Transverse colon (tissue), 4 donors: ENCODE data around the gene NKAIN2. TPM values are rescaled to one million over a fixed set of nuclear protein-coding genes. Genes with fewer than 3 reads are reported as not detected.

Source experiments
- DNase-seq: peaks from one replicate; pipeline ENCODE4 v3.0.0-alpha.2; 2019
- H3K27ac ChIP-seq, 4 donors: fragments of 200-600 bp; sonication (generic); 2 replicates each; pipeline ENCODE4 v1.5.1; 2016 to 2018; ENCODE audit warnings: inconsistent platforms in 4 of 4
- H3K27me3 ChIP-seq: fragments of 200-600 bp; sonication (generic); 2 replicates; pipeline ENCODE4 v1.5.1; 2017; ENCODE audit warnings: inconsistent platforms
- H3K36me3 ChIP-seq, 4 donors: fragments of 200-600 bp; sonication (generic); 2 replicates each; pipeline ENCODE4 v1.5.1; 2017 to 2019; ENCODE audit warnings: inconsistent platforms in 4 of 4
- H3K4me1 ChIP-seq, 4 donors: fragments of 200-600 bp; sonication (generic); 2 replicates each; pipeline ENCODE4 v1.5.1; 2017 to 2020; ENCODE audit warnings: inconsistent platforms in 4 of 4
- H3K4me3 ChIP-seq, 4 donors: fragments of 200-600 bp; sonication (generic); 1 replicate in 1 of 4; 2 replicates in 3 of 4; pipeline versions ENCODE4 v1.5.1 to v1.6.1; 2017 to 2019; ENCODE audit warnings: inconsistent platforms in 4 of 4
- H3K9me3 ChIP-seq, 2 donors: fragments of 200-600 bp; sonication (generic); 2 replicates each; pipeline ENCODE4 v1.5.1; 2017 to 2019; ENCODE audit warnings: inconsistent platforms in 2 of 2
- CTCF ChIP-seq, 5 experiments: fragments of 200-600 bp in 3 of 5; fragments of 450-650 bp in 2 of 5; sonication (generic) in 3 of 5; IDR thresholded peaks; 1 replicate in 2 of 5; 2 replicates in 3 of 5; pipeline ENCODE4 v1.5.1; 2016 to 2017; ENCODE audit warnings: antibody characterized with exemption in 5 of 5, inconsistent platforms in 3 of 5, mild to moderate bottlenecking in 2 of 5, moderate library complexity in 1 of 5
- EP300 ChIP-seq: sonication (generic); formaldehyde crosslinking; IDR thresholded peaks from one replicate; pipeline ENCODE4 v1.6.1; 2017; ENCODE audit warnings: antibody characterized with exemption, low read depth
- POLR2A ChIP-seq: fragments of 450-650 bp; IDR thresholded peaks from one replicate; pipeline ENCODE4 v1.6.1; 2016; ENCODE audit warnings: antibody characterized with exemption, mild to moderate bottlenecking, moderate library complexity
- POLR2AphosphoS5 ChIP-seq, 3 donors: sonication (generic); formaldehyde crosslinking; IDR thresholded peaks; one replicate each; pipeline ENCODE4 v1.6.1; 2016; ENCODE audit warnings: antibody characterized with exemption in 3 of 3
- WGBS, 2 donors: methylation state at CpG; one replicate each; pipeline ENCODE4 v1.1.5; 2018; ENCODE audit warnings: low coverage in 1 of 2; 5-methylcytosine and 5-hydroxymethylcytosine counted together
- in situ Hi-C, 4 donors: fragments of 200-750 bp; cut with MboI; loops; one replicate each; pipeline versions ENCODE4 v1.15.0 to v1.15.1; 2017; ENCODE audit warnings: low sequenced_read_pairs in 3 of 4, low pct_ligation_motif_present in 1 of 4, low pct_unique_long_range_greater_than_20kb in 1 of 4
- intact Hi-C: fragments of 100-400 bp; cut with DNase I; formaldehyde crosslinking; loops from one replicate; pipeline ENCODE4 v1.15.1; 2023; ENCODE audit warnings: low total_unique reads
- total RNA-seq, 4 donors: library from RNA; depleted of rRNA; stranded (reverse); fragments of >200 nt; gene quantifications; one replicate each; pipeline ENCODE4 v1.1.0, GENCODE V29; 2016

NKAIN2 gene
- total RNA-seq, 4 donors from 2014 or later, result 0.32 TPM; not detected in 3

GRCh38 chr6:123849406-123849805, 45.7 kb downstream of the NKAIN2 start:
- Histone ChIP-seq H3K36me3 (no peaks in the 10 kb centered on the region), H3K4me1 (no peaks in the 10 kb centered on the region), H3K27ac (no peak overlapping the region), H3K27me3 (no peaks in the 10 kb centered on the region), H3K9me3 (no peaks in the 10 kb centered on the region), H3K4me3 (no peak overlapping the region)
- in situ Hi-C loops (no loop called here), intact Hi-C loops (no loop called here)
- TF ChIP-seq POLR2AphosphoS5 (IDR thresholded peaks at IDR 0.05), result no peak
- no peak for TF ChIP-seq EP300
- no peak for TF ChIP-seq POLR2A
- no peak for TF ChIP-seq CTCF (IDR thresholded peaks at IDR 0.05)
- no peak for DNase-seq
- WGBS, 2 donors, result 40 to 58% methylated on average over 1 to 3 of the region's 3 CpGs

GRCh38 chr6:123850555-123850954, 46.9 kb downstream of the NKAIN2 start:
- Histone ChIP-seq H3K36me3 (no peaks in the 10 kb centered on the region), H3K27me3 (no peaks in the 10 kb centered on the region), H3K4me3 (no peak overlapping the region), H3K9me3 (no peaks in the 10 kb centered on the region), H3K27ac (no peak overlapping the region), H3K4me1 (no peaks in the 10 kb centered on the region)
- intact Hi-C loops (no loop called here), in situ Hi-C loops (no loop called here)
- TF ChIP-seq EP300, result no peak
- TF ChIP-seq POLR2A, result no peak
- no peak for TF ChIP-seq CTCF (IDR thresholded peaks at IDR 0.05)
- TF ChIP-seq POLR2AphosphoS5 (IDR thresholded peaks at IDR 0.05), result no peak
- WGBS, 2 donors, result 87 to 89% methylated on average over 4 of the region's 4 CpGs
- DNase-seq, result no peak

- in situ Hi-C loops, result no loop called here
Measured at GRCh38 chr6:123854201-123854600, 50.5 kb downstream of the NKAIN2 start.

GRCh38 chr6:123855506-123855905, 51.8 kb downstream of the NKAIN2 start:
- Histone ChIP-seq H3K27me3 (no peaks in the 10 kb centered on the region), H3K4me1 (no peaks in the 10 kb centered on the region), H3K4me3 (no peak overlapping the region), H3K9me3 (no peaks in the 10 kb centered on the region), H3K36me3 (no peaks in the 10 kb centered on the region), H3K27ac (no peak overlapping the region)
- DNase-seq, result no peak
- TF ChIP-seq EP300 (no peak), CTCF (IDR thresholded peaks at IDR 0.05) (no peak), POLR2A (no peak), POLR2AphosphoS5 (IDR thresholded peaks at IDR 0.05) (no peak)
- 57 to 62% methylated on average over 1 to 2 of the region's 2 CpGs for WGBS, 2 donors
- intact Hi-C loops (no loop called here), in situ Hi-C loops (no loop called here)

More at GRCh38 chr6:123854201-123854600, 50.5 kb downstream of the NKAIN2 start:
- DNase-seq, result no peak
- Histone ChIP-seq H3K27me3 (no peaks in the 10 kb centered on the region), H3K27ac (no peak overlapping the region), H3K4me3 (no peak overlapping the region), H3K4me1 (no peaks in the 10 kb centered on the region), H3K9me3 (no peaks in the 10 kb centered on the region), H3K36me3 (no peaks in the 10 kb centered on the region)
- intact Hi-C loops, result no loop called here
- TF ChIP-seq POLR2A (no peak), CTCF (IDR thresholded peaks at IDR 0.05) (no peak), EP300 (no peak), POLR2AphosphoS5 (IDR thresholded peaks at IDR 0.05) (no peak)
- 69 to 71% methylated on average over 2 of the region's 2 CpGs for WGBS, 2 donors
